ENCODE measurements around the gene BID. TPM values are rescaled to one million over a fixed set of nuclear protein-coding genes. Genes with fewer than 3 reads are reported as not detected.

The BID gene
- total RNA-seq, 1 experiment from 2014 or later, result 23.2 TPM

DNA sequence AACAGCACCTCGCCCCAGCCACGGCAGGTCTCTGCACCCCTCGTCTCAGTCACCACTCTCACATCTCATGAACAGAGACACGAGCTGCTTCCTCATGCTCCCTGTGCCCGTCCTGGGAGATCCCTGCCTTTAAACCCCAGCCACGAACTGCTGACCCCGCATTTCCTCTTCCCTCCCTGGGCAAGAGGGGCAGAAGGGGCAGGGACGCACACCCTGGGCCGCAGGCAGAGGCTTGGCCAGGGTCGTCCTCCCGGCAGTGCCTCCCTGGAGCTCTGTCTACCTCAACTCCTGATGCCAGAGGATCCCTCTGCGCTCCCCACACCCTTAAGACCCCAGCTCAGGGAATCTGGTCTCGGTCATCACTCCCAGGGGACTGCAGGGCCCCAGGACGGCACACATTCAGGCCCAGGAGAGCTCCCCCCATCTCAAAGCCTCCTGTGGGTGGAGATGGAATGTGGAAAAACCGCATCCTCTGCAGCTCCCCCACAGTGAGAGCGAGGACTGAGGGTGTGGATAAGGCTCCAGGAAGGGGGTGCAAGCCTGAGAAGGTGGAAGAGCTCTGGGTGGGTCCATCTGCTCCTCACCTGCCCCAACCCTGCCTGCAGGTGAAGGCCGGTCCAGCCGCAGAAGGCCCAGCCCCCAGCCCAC lies 1.2 kb downstream of the BID start:
- Histone ChIP-seq H3T11ph (ENCODE audit: low read length) (no peak overlapping the region), H3K9me3 (ENCODE audit: control insufficient read depth, low read depth, low read length) (no peaks in the 10 kb centered on the region), H3K4me1 (ENCODE audit: insufficient read depth, low read length) (peaks cover 5% of the 10 kb centered on the region; the same call in 1 of the 2 replicates), H3K23ac (ENCODE audit: insufficient read length, low read depth, low read length) (no peak overlapping the region), H4K8ac (replicated peaks; ENCODE audit: insufficient read length, low read depth, low read length) (no peak overlapping the region), H2BK20ac (ENCODE audit: low read depth, low read length, poor library complexity, severe bottlenecking) (no peak overlapping the region), H3K4ac (ENCODE audit: low read depth, low read length) (no peak overlapping the region), H2BK120ac (ENCODE audit: low read depth, low read length, poor library complexity, severe bottlenecking) (no peak overlapping the region), H2BK12ac (ENCODE audit: insufficient read length, low read depth, low read length) (no peak overlapping the region), H3K79me1 (ENCODE audit: insufficient read depth, low read depth, low read length, poor library complexity, severe bottlenecking) (no peaks in the 10 kb centered on the region), H4K5ac (ENCODE audit: insufficient read length, low read depth, low read length) (no peak overlapping the region), H3K79me2 (ENCODE audit: insufficient read depth, low read length) (peaks cover 2% of the 10 kb centered on the region; the same call in 1 of the 2 replicates), H2AFZ (ENCODE audit: low read length) (no peak overlapping the region), H2AK5ac (ENCODE audit: insufficient read length, low read length) (no peak overlapping the region), H3K9ac (ENCODE audit: extremely low read depth, insufficient read length, low read length) (no peak overlapping the region), H3K14ac (ENCODE audit: insufficient read depth, low read length) (peak overlapping the region; percentile 54), H3K18ac (ENCODE audit: insufficient read length, low read depth, low read length) (no peak overlapping the region), H3K27ac (ENCODE audit: insufficient read length, low read depth, low read length) (no peak overlapping the region), H3K27me3 (ENCODE audit: insufficient read depth, low read length) (no peaks in the 10 kb centered on the region), H2BK5ac (ENCODE audit: insufficient read length, low read length) (no peak overlapping the region), H3K4me2 (ENCODE audit: insufficient read depth, insufficient read length, low read length) (peak overlapping the region; percentile 50), H2BK15ac (ENCODE audit: low read depth, low read length) (no peak overlapping the region), H4K91ac (ENCODE audit: insufficient read length, low read depth, low read length) (no peak overlapping the region), H3K23me2 (ENCODE audit: insufficient read length, low read depth, low read length, poor library complexity, severe bottlenecking) (peaks cover 11% of the 10 kb centered on the region), H3K56ac (ENCODE audit: insufficient read length, low read depth, low read length) (no peak overlapping the region), H4K20me1 (ENCODE audit: control insufficient read depth, insufficient read depth, insufficient read length) (no peaks in the 10 kb centered on the region)
- peaks cover 33% of the 10 kb centered on the region for H3K27me3 Mint-ChIP-seq (ENCODE audit: low read depth)
- H3K4me1 Mint-ChIP-seq, result peaks cover 19 to 21% of the 10 kb centered on the region in 2 experiments
- H3K9me3 Mint-ChIP-seq, result no peaks in the 10 kb centered on the region; a peak in 2 of 5 replicates
- WGBS (ENCODE audit: extremely low coverage, insufficient read length, low lambda C conversion rate), result no CpG with 5 or more reads among the region's 18 CpGs
- no peak for DNase-seq
- H3K36me3 Mint-ChIP-seq (ENCODE audit: insufficient read depth in 1 of 3, low read depth in 3 of 3), result peaks cover 0 to 4% (median 1%) of the 10 kb centered on the region in 3 experiments; a peak in 2 of 7 replicates
- H3K4me3 Mint-ChIP-seq, result peak overlapping the region; percentile 72 to 84
- TF ChIP-seq CTCF (conservative IDR thresholded peaks at IDR 0.05), result no peak
- no peak overlapping the region; a peak in 1 of 7 replicates for H3K27ac Mint-ChIP-seq

All from H9 (cell line).